PFSK-1 (cell line): ENCODE data around the gene TNS3.

Experiments used
- POLR2AphosphoS5 ChIP-seq: IDR thresholded peaks from 2 replicates; pipeline ENCODE4 v1.6.1; 2012; ENCODE audit warnings: low read depth, mild to moderate bottlenecking, control low read depth, low read length, moderate library complexity
- SIN3A ChIP-seq: IDR thresholded peaks from 2 replicates; pipeline ENCODE4 v1.6.1; 2012; ENCODE audit warnings: mild to moderate bottlenecking, low read length, moderate library complexity, borderline replicate concordance; ENCODE audit not compliant: insufficient read depth
- TAF1 ChIP-seq: IDR thresholded peaks from 2 replicates; pipeline ENCODE4 v1.6.1; 2012; ENCODE audit warnings: low read length, control low read depth, borderline replicate concordance; ENCODE audit not compliant: insufficient read depth
- TF ChIP-seq, protein P1 (sequence below), 2 experiments: IDR thresholded peaks; 2 replicates each; pipeline versions ENCODE4 v1.6.1 to v1.8.0; 2011 to 2012; ENCODE audit warnings: low read depth in 2 of 2, low read length in 2 of 2, control low read depth in 1 of 2, inconsistent platforms in 1 of 2, mild to moderate bottlenecking in 1 of 2, moderate library complexity in 1 of 2; ENCODE audit not compliant: insufficient read depth in 1 of 2

DNA sequence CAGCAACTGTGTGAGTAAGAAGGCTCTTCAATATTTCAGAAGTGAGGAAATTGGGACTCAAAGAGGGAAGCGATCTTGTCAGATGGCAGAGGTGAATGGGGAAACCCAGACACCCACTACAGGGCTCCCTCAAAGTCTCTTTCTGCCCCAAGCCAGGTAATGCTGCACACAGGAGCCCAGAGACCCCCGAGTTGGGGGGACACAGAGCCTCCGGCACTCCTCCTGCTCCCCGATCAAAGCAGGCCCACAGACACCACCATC, 139.4 kb downstream of the TNS3 start:
- TF ChIP-seq, protein P1, sequence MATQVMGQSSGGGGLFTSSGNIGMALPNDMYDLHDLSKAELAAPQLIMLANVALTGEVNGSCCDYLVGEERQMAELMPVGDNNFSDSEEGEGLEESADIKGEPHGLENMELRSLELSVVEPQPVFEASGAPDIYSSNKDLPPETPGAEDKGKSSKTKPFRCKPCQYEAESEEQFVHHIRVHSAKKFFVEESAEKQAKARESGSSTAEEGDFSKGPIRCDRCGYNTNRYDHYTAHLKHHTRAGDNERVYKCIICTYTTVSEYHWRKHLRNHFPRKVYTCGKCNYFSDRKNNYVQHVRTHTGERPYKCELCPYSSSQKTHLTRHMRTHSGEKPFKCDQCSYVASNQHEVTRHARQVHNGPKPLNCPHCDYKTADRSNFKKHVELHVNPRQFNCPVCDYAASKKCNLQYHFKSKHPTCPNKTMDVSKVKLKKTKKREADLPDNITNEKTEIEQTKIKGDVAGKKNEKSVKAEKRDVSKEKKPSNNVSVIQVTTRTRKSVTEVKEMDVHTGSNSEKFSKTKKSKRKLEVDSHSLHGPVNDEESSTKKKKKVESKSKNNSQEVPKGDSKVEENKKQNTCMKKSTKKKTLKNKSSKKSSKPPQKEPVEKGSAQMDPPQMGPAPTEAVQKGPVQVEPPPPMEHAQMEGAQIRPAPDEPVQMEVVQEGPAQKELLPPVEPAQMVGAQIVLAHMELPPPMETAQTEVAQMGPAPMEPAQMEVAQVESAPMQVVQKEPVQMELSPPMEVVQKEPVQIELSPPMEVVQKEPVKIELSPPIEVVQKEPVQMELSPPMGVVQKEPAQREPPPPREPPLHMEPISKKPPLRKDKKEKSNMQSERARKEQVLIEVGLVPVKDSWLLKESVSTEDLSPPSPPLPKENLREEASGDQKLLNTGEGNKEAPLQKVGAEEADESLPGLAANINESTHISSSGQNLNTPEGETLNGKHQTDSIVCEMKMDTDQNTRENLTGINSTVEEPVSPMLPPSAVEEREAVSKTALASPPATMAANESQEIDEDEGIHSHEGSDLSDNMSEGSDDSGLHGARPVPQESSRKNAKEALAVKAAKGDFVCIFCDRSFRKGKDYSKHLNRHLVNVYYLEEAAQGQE (IDR thresholded peaks at IDR 0.05; ENCODE audit: insufficient read depth in 1 of 2, low read depth in 2 of 2, low read length in 2 of 2), result no peak
- TF ChIP-seq TAF1 (no peak), POLR2AphosphoS5 (no peak), SIN3A (no peak)
